ENCODE data around the gene SLC39A2. TPM values are rescaled to one million over a fixed set of nuclear protein-coding genes. Genes with fewer than 3 reads are reported as not detected.

The SLC39A2 gene
- total and polyA plus RNA-seq, 3 donors from 2014 or later, result 0.24 to 0.31 TPM; not detected in 1

DNA sequence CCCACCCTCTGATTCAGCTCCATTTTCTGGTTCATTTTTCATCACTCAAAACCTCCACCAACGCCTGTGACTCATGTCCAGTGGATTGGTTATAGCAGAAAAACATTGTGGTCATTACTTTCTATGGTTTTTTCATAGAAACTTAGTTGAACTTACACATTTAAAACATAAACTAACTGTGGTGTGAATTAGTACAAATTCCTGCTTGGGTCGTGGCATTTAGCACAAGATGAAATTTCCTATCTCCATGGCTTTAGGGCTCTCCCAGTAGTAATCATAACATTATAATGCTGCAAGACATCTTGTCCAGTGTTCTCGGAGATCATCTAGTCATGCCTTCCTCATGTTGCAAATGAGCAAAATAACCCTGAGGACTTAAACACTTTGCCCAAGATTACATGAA lies 50.2 kb downstream of the SLC39A2 start:
- TF ChIP-seq, protein P1, sequence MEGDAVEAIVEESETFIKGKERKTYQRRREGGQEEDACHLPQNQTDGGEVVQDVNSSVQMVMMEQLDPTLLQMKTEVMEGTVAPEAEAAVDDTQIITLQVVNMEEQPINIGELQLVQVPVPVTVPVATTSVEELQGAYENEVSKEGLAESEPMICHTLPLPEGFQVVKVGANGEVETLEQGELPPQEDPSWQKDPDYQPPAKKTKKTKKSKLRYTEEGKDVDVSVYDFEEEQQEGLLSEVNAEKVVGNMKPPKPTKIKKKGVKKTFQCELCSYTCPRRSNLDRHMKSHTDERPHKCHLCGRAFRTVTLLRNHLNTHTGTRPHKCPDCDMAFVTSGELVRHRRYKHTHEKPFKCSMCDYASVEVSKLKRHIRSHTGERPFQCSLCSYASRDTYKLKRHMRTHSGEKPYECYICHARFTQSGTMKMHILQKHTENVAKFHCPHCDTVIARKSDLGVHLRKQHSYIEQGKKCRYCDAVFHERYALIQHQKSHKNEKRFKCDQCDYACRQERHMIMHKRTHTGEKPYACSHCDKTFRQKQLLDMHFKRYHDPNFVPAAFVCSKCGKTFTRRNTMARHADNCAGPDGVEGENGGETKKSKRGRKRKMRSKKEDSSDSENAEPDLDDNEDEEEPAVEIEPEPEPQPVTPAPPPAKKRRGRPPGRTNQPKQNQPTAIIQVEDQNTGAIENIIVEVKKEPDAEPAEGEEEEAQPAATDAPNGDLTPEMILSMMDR (IDR thresholded peaks at IDR 0.05), result no peak
- no peak for TF ChIP-seq POLR2A (IDR thresholded peaks at IDR 0.05)
- Histone ChIP-seq H3K36me3 (ENCODE audit: low read depth, missing control alignments) (no peaks in the 10 kb centered on the region), H3K27me3 (no peaks in the 10 kb centered on the region), H3K4me1 (peaks cover 13% of the 10 kb centered on the region), H3K27ac (no peak overlapping the region), H3K9me3 (no peaks in the 10 kb centered on the region), H3K4me3 (no peak overlapping the region)
- intact Hi-C loops (cut with DNase I; ENCODE audit: low total_unique reads), result no loop called here
- 46 to 57% methylated on average over 3 of the region's 3 CpGs for WGBS, 2 donors
- no peak for DNase-seq

DNA sequence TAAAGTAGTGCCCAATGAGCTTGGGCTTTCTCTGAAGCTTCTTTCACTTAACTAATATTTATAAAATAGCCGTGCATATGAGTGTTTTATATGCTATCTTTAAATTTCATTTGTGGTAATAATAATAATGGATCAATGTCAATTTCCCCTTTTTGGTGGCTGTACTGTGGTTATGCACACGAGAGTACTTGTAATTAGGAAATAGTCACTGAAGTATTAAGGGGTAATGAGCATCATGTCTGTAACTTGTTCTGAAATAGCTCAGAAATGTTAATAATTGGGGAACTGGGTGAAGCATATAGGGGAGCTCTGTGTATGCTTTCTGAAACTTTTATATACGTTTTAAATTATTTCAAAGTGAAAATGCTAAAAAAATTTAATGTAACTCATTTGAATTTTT lies 51.5 kb downstream of the SLC39A2 start:
- peaks cover 13% of the 10 kb centered on the region for H3K4me1 ChIP-seq
- no peak for DNase-seq
- intact Hi-C loops (cut with DNase I; ENCODE audit: low total_unique reads), result no loop called here
- WGBS, 2 donors, result 89% methylated on average over 3 of the region's 3 CpGs
- no peak overlapping the region for H3K4me3 ChIP-seq
- no peak overlapping the region for H3K27ac ChIP-seq
- H3K36me3 ChIP-seq (ENCODE audit: low read depth, missing control alignments), result no peaks in the 10 kb centered on the region
- no peak for TF ChIP-seq POLR2A (IDR thresholded peaks at IDR 0.05)
- TF ChIP-seq, protein P1 (IDR thresholded peaks at IDR 0.05), result no peak
- H3K27me3 ChIP-seq, result no peaks in the 10 kb centered on the region
- no peaks in the 10 kb centered on the region for H3K9me3 ChIP-seq

Small RNA genes within 50 kb of the gene (microRNA-seq; reads per million reads assigned to microRNA genes)
- gene MIR6717 (ENCODE audit: borderline number of aligned reads in 2 of 2, borderline replicate concordance in 1 of 2), result 0 reads per million in 2 donors

Small RNA genes within 50 kb of the gene (small RNA-seq; reads per million reads assigned to genes)
- gene RN7SL189P, result 0 reads per million in 2 donors

Other genes starting within 250 kb of the SLC39A2 start
- not detected for gene EDDM3B, start 230.9 kb upstream of the SLC39A2 start, total RNA-seq
- not detected for gene EDDM3B, start 230.9 kb upstream of the SLC39A2 start, polyA plus RNA-seq (ENCODE audit: insufficient read depth, low read depth, low replicate concordance)
- gene RNASE6, start 218.0 kb upstream of the SLC39A2 start, total RNA-seq, result 1 to 10 TPM in 1 of 2 donors, under 1 TPM in 1; 0.71 to 7.4 TPM
- gene RNASE6, start 218.0 kb upstream of the SLC39A2 start, polyA plus RNA-seq (ENCODE audit: insufficient read depth, low read depth, low replicate concordance), result 11.0 TPM
- 1,000 to 10,000 TPM; 2,192 to 2,939 TPM for gene RNASE1, start 196.4 kb upstream of the SLC39A2 start, total RNA-seq
- 1,880 TPM for gene RNASE1, start 196.4 kb upstream of the SLC39A2 start, polyA plus RNA-seq (ENCODE audit: insufficient read depth, low read depth, low replicate concordance)
- under 1 TPM; 0.50 to 0.63 TPM for gene RNASE3, start 107.9 kb upstream of the SLC39A2 start, total RNA-seq
- 1.4 TPM for gene RNASE3, start 107.9 kb upstream of the SLC39A2 start, polyA plus RNA-seq (ENCODE audit: insufficient read depth, low read depth, low replicate concordance)
- gene RNASE2, start 43.8 kb upstream of the SLC39A2 start, total RNA-seq, result not detected
- gene RNASE2, start 43.8 kb upstream of the SLC39A2 start, polyA plus RNA-seq (ENCODE audit: insufficient read depth, low read depth, low replicate concordance), result 0.65 TPM
- gene METTL17, start 9.3 kb upstream of the SLC39A2 start, total RNA-seq, result 10 to 100 TPM; 93.2 to 93.4 TPM
- 68.9 TPM for gene METTL17, start 9.3 kb upstream of the SLC39A2 start, polyA plus RNA-seq (ENCODE audit: insufficient read depth, low read depth, low replicate concordance)
- gene NDRG2, start 25.8 kb downstream of the SLC39A2 start, total RNA-seq, result 100 to 1,000 TPM in 1 of 2 donors, 10 to 100 TPM in 1; 98.4 to 106 TPM
- gene NDRG2, start 25.8 kb downstream of the SLC39A2 start, polyA plus RNA-seq (ENCODE audit: insufficient read depth, low read depth, low replicate concordance), result 85.6 TPM
- 100 to 1,000 TPM in 1 of 2 donors, 10 to 100 TPM in 1; 94.3 to 201 TPM for gene TPPP2, start 30.9 kb downstream of the SLC39A2 start, total RNA-seq
- 490 TPM for gene TPPP2, start 30.9 kb downstream of the SLC39A2 start, polyA plus RNA-seq (ENCODE audit: insufficient read depth, low read depth, low replicate concordance)
- not detected for gene RNASE13, start 35.5 kb downstream of the SLC39A2 start, total RNA-seq
- gene RNASE13, start 35.5 kb downstream of the SLC39A2 start, polyA plus RNA-seq (ENCODE audit: insufficient read depth, low read depth, low replicate concordance), result not detected
- gene RNASE7, start 43.1 kb downstream of the SLC39A2 start, total RNA-seq, result under 1 TPM; 0.43 to 0.55 TPM
- gene RNASE7, start 43.1 kb downstream of the SLC39A2 start, polyA plus RNA-seq (ENCODE audit: insufficient read depth, low read depth, low replicate concordance), result 0.24 TPM
- not detected for gene RNASE8, start 58.5 kb downstream of the SLC39A2 start, total RNA-seq
- not detected for gene RNASE8, start 58.5 kb downstream of the SLC39A2 start, polyA plus RNA-seq (ENCODE audit: insufficient read depth, low read depth, low replicate concordance)
- 10 to 100 TPM; 30.5 to 36.9 TPM for gene ARHGEF40, start 71.0 kb downstream of the SLC39A2 start, total RNA-seq
- 22.0 TPM for gene ARHGEF40, start 71.0 kb downstream of the SLC39A2 start, polyA plus RNA-seq (ENCODE audit: insufficient read depth, low read depth, low replicate concordance)
- gene ZNF219, start 99.4 kb downstream of the SLC39A2 start, total RNA-seq, result 10 to 100 TPM; 42.8 to 64.8 TPM
- gene ZNF219, start 99.4 kb downstream of the SLC39A2 start, polyA plus RNA-seq (ENCODE audit: insufficient read depth, low read depth, low replicate concordance), result 17.7 TPM
- gene TMEM253, start 101.8 kb downstream of the SLC39A2 start, total RNA-seq, result under 1 TPM in 1 of 2 donors, not detected in 1; 0.50 TPM
- 0.65 TPM for gene TMEM253, start 101.8 kb downstream of the SLC39A2 start, polyA plus RNA-seq (ENCODE audit: insufficient read depth, low read depth, low replicate concordance)
- under 1 TPM in 1 of 2 donors, not detected in 1; 0.43 TPM for gene OR5AU1, start 156.8 kb downstream of the SLC39A2 start, total RNA-seq
- not detected for gene OR5AU1, start 156.8 kb downstream of the SLC39A2 start, polyA plus RNA-seq (ENCODE audit: insufficient read depth, low read depth, low replicate concordance)

Measured in testis (tissue), 3 donors.